SU-DHL-6 (cell line): ENCODE results near the gene BAIAP3.

ENCODE experiments used
- CTCF ChIP-seq: fragments of 200-600 bp; sonication (generic); IDR thresholded peaks from one replicate; pipeline ENCODE4 v1.5.1; 2017; ENCODE audit warnings: antibody characterized with exemption, mild to moderate bottlenecking, low read length, moderate library complexity; ENCODE audit not compliant: insufficient read depth, poor library complexity, severe bottlenecking
- EZH2phosphoT487 ChIP-seq: fragments of 200-600 bp; sonication (generic), shearing (Covaris generic); conservative IDR thresholded peaks from 2 replicates; pipeline ENCODE4 v1.6.1; 2018; ENCODE audit warnings: mild to moderate bottlenecking, antibody characterized with exemption, low read length, moderate library complexity, mixed read lengths

DNA sequence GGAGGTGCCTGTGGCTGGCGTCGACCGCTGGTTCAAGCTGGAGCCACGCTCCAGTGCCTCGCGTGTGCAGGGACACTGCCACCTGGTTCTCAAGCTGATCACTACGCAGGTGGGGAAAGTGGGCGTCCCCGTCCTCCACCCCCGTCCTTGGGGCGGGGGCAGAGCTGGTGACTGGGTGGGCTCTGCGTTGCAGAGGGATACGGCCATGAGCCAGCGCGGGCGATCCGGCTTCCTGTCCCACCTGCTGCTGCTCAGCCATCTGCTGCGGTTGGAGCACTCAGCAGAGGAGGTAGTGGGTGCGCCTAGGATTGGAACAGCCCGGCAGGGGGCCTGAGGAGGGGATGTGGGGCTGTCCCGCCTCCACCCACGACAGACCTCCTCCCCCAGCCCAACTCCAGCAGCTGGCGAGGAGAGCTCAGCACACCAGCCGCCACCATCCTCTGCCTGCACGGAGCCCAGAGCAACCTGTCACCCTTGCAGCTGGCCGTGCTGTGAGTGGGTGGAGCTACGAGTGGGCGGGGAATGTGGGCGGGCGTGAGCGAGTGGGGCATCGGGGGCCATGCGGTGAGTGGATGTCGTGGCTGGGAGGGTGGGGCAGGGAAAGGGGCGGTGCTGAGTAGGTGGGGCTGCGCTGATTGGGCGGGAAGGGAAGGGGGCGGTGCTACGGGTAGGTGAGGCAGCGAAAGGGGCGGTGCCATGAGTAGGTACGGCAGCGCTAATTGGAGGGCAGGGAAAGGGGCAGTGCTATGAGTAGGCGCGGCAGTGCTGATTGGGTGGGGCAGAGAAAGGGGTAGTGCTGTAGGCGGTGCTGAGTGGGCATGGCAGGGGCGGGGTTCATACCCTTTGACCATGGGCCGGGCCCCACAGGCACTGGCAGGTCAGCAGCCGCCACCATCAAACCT, 9.3 kb downstream of the BAIAP3 start:
- TF ChIP-seq CTCF (no peak), EZH2phosphoT487 (no peak)
